Thoracic aorta (tissue), 2 donors: ENCODE measurements around the gene TSC22D1. TPM values are rescaled to one million over a fixed set of nuclear protein-coding genes. Genes with fewer than 3 reads are reported as not detected.

Experiments used
- ATAC-seq: fragments of 150-250 bp; one replicate; pipeline ENCODE4 v1.8.0; 2017; ENCODE audit warnings: low read depth; ENCODE audit not compliant: insufficient number of reproducible peaks, low FRiP score
- DNase-seq: peaks from one replicate; pipeline ENCODE4 v3.0.0-alpha.2; 2020; ENCODE audit warnings: low spot score
- H3K27ac ChIP-seq, 2 donors: fragments of 200-600 bp; sonication (generic); 1 replicate in 1 of 2; 2 replicates in 1 of 2; pipeline ENCODE4 v1.5.1; 2016; ENCODE audit warnings: mild to moderate bottlenecking in 2 of 2, moderate library complexity in 2 of 2
- H3K27me3 ChIP-seq: fragments of 200-600 bp; sonication (generic); replicated peaks from 2 replicates; pipeline ENCODE4 v1.6.0; 2016; ENCODE audit warnings: mild to moderate bottlenecking; ENCODE audit not compliant: insufficient read depth
- H3K36me3 ChIP-seq: fragments of 200-600 bp; sonication (generic); one replicate; pipeline ENCODE4 v1.5.1; 2016
- H3K4me1 ChIP-seq, 2 donors: fragments of 200-600 bp; sonication (generic); 1 replicate in 1 of 2; 2 replicates in 1 of 2; pipeline versions ENCODE4 v1.5.1 to v1.6.0; 2016; ENCODE audit warnings: low read depth in 2 of 2, mild to moderate bottlenecking in 1 of 2; ENCODE audit not compliant: control insufficient read depth in 1 of 2
- H3K4me3 ChIP-seq: fragments of 200-600 bp; sonication (generic); 2 replicates; pipeline ENCODE4 v1.5.1; 2016; ENCODE audit warnings: mild to moderate bottlenecking
- H3K9me3 ChIP-seq: fragments of 200-600 bp; sonication (generic); 2 replicates; pipeline ENCODE4 v1.5.1; 2016
- total RNA-seq, 2 donors: library from RNA; depleted of rRNA; stranded (reverse); fragments of >200 nt; gene quantifications; one replicate each; pipeline versions ENCODE4 v1.1.0 to v1.2.3, GENCODE V29; 2016
- TF ChIP-seq, protein P1 (sequence below): fragments of 200-600 bp; sonication (generic); IDR thresholded peaks from one replicate; pipeline ENCODE4 v1.5.1; 2019; ENCODE audit warnings: antibody characterized with exemption

The TSC22D1 gene
- total RNA-seq, 2 donors from 2014 or later: 107 to 129 TPM

DNA sequence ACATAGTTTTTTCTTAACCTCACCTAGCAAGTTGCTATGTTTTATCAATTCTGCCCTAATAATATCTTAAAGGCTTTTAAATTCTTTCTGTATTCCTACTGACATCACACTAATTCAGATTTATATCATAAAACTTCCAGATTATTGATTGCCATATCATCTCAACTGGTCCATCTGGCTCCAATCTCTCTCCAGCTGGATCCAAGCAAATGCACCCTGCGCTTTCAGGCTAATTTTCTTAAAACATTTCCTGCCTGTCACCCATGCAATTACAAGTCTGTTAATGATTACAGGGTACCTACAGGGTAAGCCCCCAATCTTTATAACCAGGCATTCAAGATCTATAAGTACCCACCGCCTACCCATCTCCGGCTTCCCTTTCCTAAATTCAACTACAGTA lies 107.3 kb downstream of the TSC22D1 start:
- no peak overlapping the region for H3K4me3 ChIP-seq
- TF ChIP-seq, protein P1, sequence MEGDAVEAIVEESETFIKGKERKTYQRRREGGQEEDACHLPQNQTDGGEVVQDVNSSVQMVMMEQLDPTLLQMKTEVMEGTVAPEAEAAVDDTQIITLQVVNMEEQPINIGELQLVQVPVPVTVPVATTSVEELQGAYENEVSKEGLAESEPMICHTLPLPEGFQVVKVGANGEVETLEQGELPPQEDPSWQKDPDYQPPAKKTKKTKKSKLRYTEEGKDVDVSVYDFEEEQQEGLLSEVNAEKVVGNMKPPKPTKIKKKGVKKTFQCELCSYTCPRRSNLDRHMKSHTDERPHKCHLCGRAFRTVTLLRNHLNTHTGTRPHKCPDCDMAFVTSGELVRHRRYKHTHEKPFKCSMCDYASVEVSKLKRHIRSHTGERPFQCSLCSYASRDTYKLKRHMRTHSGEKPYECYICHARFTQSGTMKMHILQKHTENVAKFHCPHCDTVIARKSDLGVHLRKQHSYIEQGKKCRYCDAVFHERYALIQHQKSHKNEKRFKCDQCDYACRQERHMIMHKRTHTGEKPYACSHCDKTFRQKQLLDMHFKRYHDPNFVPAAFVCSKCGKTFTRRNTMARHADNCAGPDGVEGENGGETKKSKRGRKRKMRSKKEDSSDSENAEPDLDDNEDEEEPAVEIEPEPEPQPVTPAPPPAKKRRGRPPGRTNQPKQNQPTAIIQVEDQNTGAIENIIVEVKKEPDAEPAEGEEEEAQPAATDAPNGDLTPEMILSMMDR: no peak
- no peaks in the 10 kb centered on the region for H3K27me3 ChIP-seq
- H3K4me1 ChIP-seq: peaks cover 6 to 14% of the 10 kb centered on the region in 2 donors
- no peaks in the 10 kb centered on the region for H3K36me3 ChIP-seq
- DNase-seq: no peak
- H3K9me3 ChIP-seq: no peaks in the 10 kb centered on the region
- no peak overlapping the region for H3K27ac ChIP-seq
- ATAC-seq: no peak

DNA sequence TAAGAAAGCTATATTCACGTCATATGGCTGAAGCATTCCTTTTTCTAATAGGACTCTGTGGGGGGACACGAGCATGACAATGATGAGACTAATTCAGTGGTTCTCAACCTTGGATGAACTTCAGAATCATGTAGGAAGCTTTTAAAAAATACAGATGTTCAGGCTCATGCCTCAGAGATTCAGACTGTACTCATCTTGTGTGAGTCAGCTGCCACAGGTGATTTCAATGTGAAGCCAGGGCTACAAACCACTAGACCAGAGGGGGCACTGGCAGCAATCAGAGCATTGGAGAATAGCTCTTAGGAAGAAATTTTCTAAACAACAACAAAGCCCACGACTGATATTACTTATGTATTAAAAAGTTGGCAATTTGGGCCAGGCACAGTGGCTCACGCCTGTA lies 110.8 kb downstream of the TSC22D1 start:
- DNase-seq (no peak), ATAC-seq (no peak)
- Histone ChIP-seq H3K4me3 (no peak overlapping the region), H3K36me3 (no peaks in the 10 kb centered on the region), H3K27ac (no peak overlapping the region), H3K9me3 (no peaks in the 10 kb centered on the region), H3K27me3 (no peaks in the 10 kb centered on the region), H3K4me1 (peaks cover 0 to 13% of the 10 kb centered on the region in 2 donors)
- TF ChIP-seq, protein P1: no peak

DNA sequence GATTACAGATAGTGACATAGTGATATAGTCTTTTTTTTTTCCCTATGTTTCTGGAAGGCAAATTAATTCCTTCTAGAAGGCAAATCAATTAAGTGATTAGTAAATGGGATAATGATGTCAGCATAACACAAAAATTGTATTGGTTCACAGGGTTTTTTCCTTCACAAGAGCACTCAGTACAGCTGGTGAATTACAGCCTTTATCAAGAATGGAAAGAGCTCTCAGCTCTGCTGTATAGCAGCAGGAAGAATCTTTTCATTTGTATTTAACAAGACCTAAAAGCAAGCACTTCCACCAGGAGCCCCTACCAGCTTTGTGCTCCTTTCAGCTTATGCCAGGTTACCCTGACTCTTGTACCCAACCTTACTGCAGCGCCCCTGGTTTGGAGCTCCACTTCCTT lies 111.7 kb downstream of the TSC22D1 start:
- Histone ChIP-seq H3K36me3 (no peaks in the 10 kb centered on the region), H3K9me3 (no peaks in the 10 kb centered on the region), H3K4me1 (peaks cover 0 to 8% of the 10 kb centered on the region in 2 donors), H3K27me3 (no peaks in the 10 kb centered on the region), H3K4me3 (no peak overlapping the region), H3K27ac (no peak overlapping the region)
- TF ChIP-seq, protein P1: no peak
- no peak for ATAC-seq
- DNase-seq: no peak

- TF ChIP-seq, protein P1: no peak
- H3K36me3 ChIP-seq: no peaks in the 10 kb centered on the region
- DNase-seq: no peak
- ATAC-seq: no peak
- H3K27me3 ChIP-seq: no peaks in the 10 kb centered on the region
- H3K4me3 ChIP-seq: no peak overlapping the region
- peaks cover 0 to 1% of the 10 kb centered on the region in 2 donors for H3K4me1 ChIP-seq
- no peak overlapping the region for H3K27ac ChIP-seq
- H3K9me3 ChIP-seq: no peaks in the 10 kb centered on the region
Observed at GRCh38 chr13:44463759-44464158, 112.4 kb downstream of the TSC22D1 start.

GRCh38 chr13:44459674-44460073 lies 116.5 kb downstream of the TSC22D1 start:
- ATAC-seq: no peak
- TF ChIP-seq, protein P1: no peak
- H3K36me3 ChIP-seq: no peaks in the 10 kb centered on the region

More at GRCh38 chr13:44459674-44460073, 116.5 kb downstream of the TSC22D1 start:
- H3K27ac ChIP-seq: no peak overlapping the region
- H3K4me1 ChIP-seq: peaks cover 3 to 16% of the 10 kb centered on the region in 2 donors
- H3K4me3 ChIP-seq: no peak overlapping the region
- DNase-seq: no peak
- no peaks in the 10 kb centered on the region for H3K27me3 ChIP-seq
- H3K9me3 ChIP-seq: no peaks in the 10 kb centered on the region
